ENCODE data around the gene SPOCK1. TPM values are rescaled to one million over a fixed set of nuclear protein-coding genes. Genes with fewer than 3 reads are reported as not detected.
A peak's percentile ranks its signal among the peaks of the same experiment; 100 is the strongest.

SPOCK1 gene
- total RNA-seq, 1 experiment from 2014 or later: 9.8 TPM

GRCh38 chr5:137142346-137142745 is 356.8 kb downstream of the SPOCK1 start:
- Histone ChIP-seq H2AFZ (ENCODE audit: low read length) (peak overlapping the region; percentile 24; the same call in 1 of the 2 replicates), H3K4me2 (ENCODE audit: low read length) (peak overlapping the region; percentile 41), H4K20me1 (ENCODE audit: low read length) (no peaks in the 10 kb centered on the region), H3K27ac (ENCODE audit: low read length) (peak overlapping the region; percentile 29; the same call in 1 of the 2 replicates), H3K9me2 (replicated peaks; ENCODE audit: low read length) (no peaks in the 10 kb centered on the region), H3F3A (ENCODE audit: low read length, unreplicated experiment) (no peaks in the 10 kb centered on the region), H3K4me3 (ENCODE audit: low read length) (no peak overlapping the region), H3K4me1 (ENCODE audit: insufficient read depth, low read length) (peaks cover 41% of the 10 kb centered on the region), H3K36me3 (ENCODE audit: low read depth, low read length) (no peaks in the 10 kb centered on the region), H3K9ac (ENCODE audit: low read length) (no peak overlapping the region), H3K27me3 (ENCODE audit: low read length) (no peaks in the 10 kb centered on the region), H3K79me2 (ENCODE audit: low read length) (no peaks in the 10 kb centered on the region), H3K9me3 (ENCODE audit: low read length) (no peaks in the 10 kb centered on the region)
- POLR2A ChIA-PET (ENCODE audit: unreplicated experiment): no interaction called here
- ATAC-seq (peak; percentile 4; the same call in 1 of the 2 replicates), DNase-seq (no peak)
- CTCF ChIA-PET: interaction anchor here (0.6 to 1.2 kb wide), 2 partner anchors 14 to 67 kb away, joined by 3 to 7 read pairs; no protein-coding TSS in a partner anchor
- intact Hi-C loops (cut with micrococcal nuclease): no loop called here
- BruUV-seq (replicated peaks): no TSS peak
- TF ChIP-seq CTCF (conservative IDR thresholded peaks at IDR 0.05; ENCODE audit: low read depth, low read length) (no peak), EZH2 (IDR thresholded peaks at IDR 0.05; ENCODE audit: low read length, unreplicated experiment) (no peak), EZH2phosphoT487 (IDR thresholded peaks at IDR 0.05; ENCODE audit: borderline replicate concordance, low read length) (no peak)

- no TSS peak for BruUV-seq (replicated peaks)
- H2AFZ ChIP-seq (ENCODE audit: low read length): no peak overlapping the region; the same call in 1 of the 2 replicates
- no peaks in the 10 kb centered on the region for H3K79me2 ChIP-seq (ENCODE audit: low read length)
- H3K4me3 ChIP-seq (ENCODE audit: low read length): no peak overlapping the region
- intact Hi-C loops (cut with micrococcal nuclease): no loop called here
- ATAC-seq (no peak), DNase-seq (no peak)
- no peaks in the 10 kb centered on the region for H3K36me3 ChIP-seq (ENCODE audit: low read depth, low read length)
- H3K9me3 ChIP-seq (ENCODE audit: low read length): no peaks in the 10 kb centered on the region
- ChIA-PET POLR2A (ENCODE audit: unreplicated experiment) (interaction anchor here (0.5 kb wide), 1 partner anchor 325 kb away, joined by 3 read pairs; no protein-coding TSS in a partner anchor), CTCF (interaction anchor here (0.6 to 1.2 kb wide), 2 partner anchors 15 to 67 kb away, joined by 3 to 7 read pairs; no protein-coding TSS in a partner anchor)
- no peaks in the 10 kb centered on the region for H3K9me2 ChIP-seq (replicated peaks; ENCODE audit: low read length)
- peaks cover 36% of the 10 kb centered on the region for H3K4me1 ChIP-seq (ENCODE audit: insufficient read depth, low read length)
- H3F3A ChIP-seq (ENCODE audit: low read length, unreplicated experiment): no peaks in the 10 kb centered on the region
- no peak overlapping the region for H3K27ac ChIP-seq (ENCODE audit: low read length)
- H3K4me2 ChIP-seq (ENCODE audit: low read length): peak overlapping the region; percentile 41; the same call in 1 of the 2 replicates
- H4K20me1 ChIP-seq (ENCODE audit: low read length): no peaks in the 10 kb centered on the region
- no peaks in the 10 kb centered on the region for H3K27me3 ChIP-seq (ENCODE audit: low read length)
- TF ChIP-seq EZH2 (IDR thresholded peaks at IDR 0.05; ENCODE audit: low read length, unreplicated experiment): no peak
- no peak for TF ChIP-seq CTCF (conservative IDR thresholded peaks at IDR 0.05; ENCODE audit: low read depth, low read length)
- no peak for TF ChIP-seq EZH2phosphoT487 (IDR thresholded peaks at IDR 0.05; ENCODE audit: borderline replicate concordance, low read length)
- no peak overlapping the region for H3K9ac ChIP-seq (ENCODE audit: low read length)
These were observed 357.3 kb downstream of the SPOCK1 start for GRCh38 chr5:137141779-137142178.

- Histone ChIP-seq H3K36me3 (ENCODE audit: low read depth, low read length) (no peaks in the 10 kb centered on the region), H3K4me3 (ENCODE audit: low read length) (no peak overlapping the region), H3K27ac (ENCODE audit: low read length) (no peak overlapping the region), H3F3A (ENCODE audit: low read length, unreplicated experiment) (no peaks in the 10 kb centered on the region), H3K79me2 (ENCODE audit: low read length) (no peaks in the 10 kb centered on the region), H2AFZ (ENCODE audit: low read length) (no peak overlapping the region), H3K9ac (ENCODE audit: low read length) (no peak overlapping the region), H3K27me3 (ENCODE audit: low read length) (no peaks in the 10 kb centered on the region), H3K4me1 (ENCODE audit: insufficient read depth, low read length) (peaks cover 7% of the 10 kb centered on the region), H3K9me3 (ENCODE audit: low read length) (no peaks in the 10 kb centered on the region), H3K9me2 (replicated peaks; ENCODE audit: low read length) (no peaks in the 10 kb centered on the region), H4K20me1 (ENCODE audit: low read length) (no peaks in the 10 kb centered on the region), H3K4me2 (ENCODE audit: low read length) (no peak overlapping the region)
- no TSS peak for BruUV-seq (replicated peaks)
- intact Hi-C loops (cut with micrococcal nuclease): no loop called here
- ChIA-PET CTCF (no interaction called here), POLR2A (ENCODE audit: unreplicated experiment) (no interaction called here)
- no peak for DNase-seq
- TF ChIP-seq CTCF (conservative IDR thresholded peaks at IDR 0.05; ENCODE audit: low read depth, low read length): no peak
- TF ChIP-seq EZH2phosphoT487 (IDR thresholded peaks at IDR 0.05; ENCODE audit: borderline replicate concordance, low read length): no peak
- TF ChIP-seq EZH2 (IDR thresholded peaks at IDR 0.05; ENCODE audit: low read length, unreplicated experiment): no peak
- no peak for ATAC-seq
These were observed 362.0 kb downstream of the SPOCK1 start for GRCh38 chr5:137136991-137137632.
